Measurements from ENCODE around the gene BEGAIN.

DNA sequence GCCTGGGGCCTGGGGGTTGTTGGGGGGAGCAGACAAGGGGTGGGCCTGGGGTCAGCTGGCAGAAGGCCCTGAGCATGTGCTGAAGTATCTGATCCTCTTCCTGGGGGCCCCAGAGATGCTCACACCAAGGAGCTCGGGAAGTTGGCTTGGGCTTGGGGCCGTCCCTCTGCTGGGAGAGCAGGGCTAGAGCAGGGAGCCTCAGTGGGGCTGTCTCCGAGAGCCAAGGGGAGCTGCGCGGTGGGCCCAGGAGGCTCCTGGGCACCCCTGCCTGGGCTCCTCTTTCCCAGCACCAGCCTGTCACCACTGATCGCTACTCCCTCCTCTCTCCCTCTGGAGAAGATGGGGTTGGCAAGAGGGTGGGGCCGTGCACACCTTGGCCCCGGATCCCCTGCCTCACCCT lies 28.3 kb downstream of the BEGAIN start:
- TF ChIP-seq, protein P1, sequence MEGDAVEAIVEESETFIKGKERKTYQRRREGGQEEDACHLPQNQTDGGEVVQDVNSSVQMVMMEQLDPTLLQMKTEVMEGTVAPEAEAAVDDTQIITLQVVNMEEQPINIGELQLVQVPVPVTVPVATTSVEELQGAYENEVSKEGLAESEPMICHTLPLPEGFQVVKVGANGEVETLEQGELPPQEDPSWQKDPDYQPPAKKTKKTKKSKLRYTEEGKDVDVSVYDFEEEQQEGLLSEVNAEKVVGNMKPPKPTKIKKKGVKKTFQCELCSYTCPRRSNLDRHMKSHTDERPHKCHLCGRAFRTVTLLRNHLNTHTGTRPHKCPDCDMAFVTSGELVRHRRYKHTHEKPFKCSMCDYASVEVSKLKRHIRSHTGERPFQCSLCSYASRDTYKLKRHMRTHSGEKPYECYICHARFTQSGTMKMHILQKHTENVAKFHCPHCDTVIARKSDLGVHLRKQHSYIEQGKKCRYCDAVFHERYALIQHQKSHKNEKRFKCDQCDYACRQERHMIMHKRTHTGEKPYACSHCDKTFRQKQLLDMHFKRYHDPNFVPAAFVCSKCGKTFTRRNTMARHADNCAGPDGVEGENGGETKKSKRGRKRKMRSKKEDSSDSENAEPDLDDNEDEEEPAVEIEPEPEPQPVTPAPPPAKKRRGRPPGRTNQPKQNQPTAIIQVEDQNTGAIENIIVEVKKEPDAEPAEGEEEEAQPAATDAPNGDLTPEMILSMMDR (IDR thresholded peaks at IDR 0.05), result no peak
- TF ChIP-seq POLR2AphosphoS5 (IDR thresholded peaks at IDR 0.05) (no peak), EP300 (IDR thresholded peaks at IDR 0.05) (no peak)

Measured in esophagus muscularis mucosa (tissue), 4 donors.